GM12891 (cell line): ENCODE measurements around the gene FXYD2.

ENCODE experiments used
- PAX5 ChIP-seq: IDR thresholded peaks from 2 replicates; pipeline ENCODE4 v1.6.1; 2011; ENCODE audit warnings: low read length, moderate library complexity, mild to moderate bottlenecking; ENCODE audit not compliant: insufficient read depth, severe bottlenecking
- POLR2A ChIP-seq: IDR thresholded peaks from 2 replicates; pipeline ENCODE4 v1.6.1; 2011; ENCODE audit warnings: low read depth, low read length, control low read depth
- POLR2AphosphoS5 ChIP-seq: IDR thresholded peaks from 2 replicates; pipeline ENCODE4 v1.6.1; 2011; ENCODE audit warnings: low read depth, low read length, control low read depth
- TAF1 ChIP-seq: IDR thresholded peaks from 2 replicates; pipeline ENCODE4 v1.6.1; 2011; ENCODE audit warnings: low read depth, low read length, control low read depth

- TF ChIP-seq POLR2A: no peak
- TF ChIP-seq PAX5: no peak
- TF ChIP-seq POLR2AphosphoS5: no peak
- no peak for TF ChIP-seq TAF1
Measured at GRCh38 chr11:117839936-117840813, 15.6 kb upstream of the FXYD2 start.
